Astrocyte (in vitro differentiated cells and primary cell): Measurements from ENCODE around the gene SGCD.

ENCODE experiments used
- CTCF ChIP-seq: IDR thresholded peaks from 2 replicates; pipeline ENCODE4 v1.5.1; 2011; ENCODE audit warnings: low read depth, mild to moderate bottlenecking, inconsistent platforms, low read length, moderate library complexity; ENCODE audit not compliant: insufficient read depth
- EZH2 ChIP-seq: IDR thresholded peaks from 2 replicates; pipeline ENCODE4 v1.6.1; 2012; ENCODE audit warnings: mild to moderate bottlenecking, low read length, inconsistent platforms; ENCODE audit not compliant: insufficient read depth

DNA sequence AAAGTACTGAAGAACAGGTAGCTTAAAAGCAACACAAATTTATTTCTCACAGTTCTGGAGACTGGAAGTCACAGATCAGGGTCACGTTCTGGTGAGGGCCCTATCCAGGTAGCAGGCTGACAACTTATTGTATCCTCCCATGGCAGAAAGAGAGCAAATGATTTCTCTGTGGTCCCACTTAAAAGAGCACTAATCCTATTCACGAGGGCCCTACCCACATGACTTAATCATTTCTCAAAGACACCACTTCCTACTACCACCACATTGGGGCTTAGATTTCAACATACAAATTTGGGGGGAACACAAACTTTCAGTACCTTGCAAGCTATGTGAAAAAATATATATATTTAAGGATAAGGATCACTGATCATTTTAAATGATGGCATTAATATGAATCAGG lies 447.3 kb downstream of the SGCD start:
- TF ChIP-seq CTCF (no peak), EZH2 (no peak)
